Skin of body (tissue), 2 donors: ENCODE data around the gene SFT2D2. TPM values are rescaled to one million over a fixed set of nuclear protein-coding genes. Genes with fewer than 3 reads are reported as not detected.
"Not testable (repeated sequence)": the region's sequence is repeated elsewhere in the genome, so short reads cannot be mapped to it uniquely, and the experiment has no call there.

Source experiments
- DNase-seq: peaks from one replicate; lab custom pipeline; 2025; lab: John Stamatoyannopoulos, UW
- total RNA-seq: library from RNA; depleted of rRNA; stranded (reverse); fragments of >200 nt; gene quantifications from one replicate; pipeline ENCODE4 v1.2.3, GENCODE V29; 2014

SFT2D2 gene
- total RNA-seq, result 32.8 TPM

- DNase-seq, result peak; percentile 39
Measured at GRCh38 chr1:168225476-168226190, at the start of gene SFT2D2. SFT2D2 (plus strand) TSS chr1:168226004; CDS start chr1:168226080, 76 bp downstream.

DNA sequence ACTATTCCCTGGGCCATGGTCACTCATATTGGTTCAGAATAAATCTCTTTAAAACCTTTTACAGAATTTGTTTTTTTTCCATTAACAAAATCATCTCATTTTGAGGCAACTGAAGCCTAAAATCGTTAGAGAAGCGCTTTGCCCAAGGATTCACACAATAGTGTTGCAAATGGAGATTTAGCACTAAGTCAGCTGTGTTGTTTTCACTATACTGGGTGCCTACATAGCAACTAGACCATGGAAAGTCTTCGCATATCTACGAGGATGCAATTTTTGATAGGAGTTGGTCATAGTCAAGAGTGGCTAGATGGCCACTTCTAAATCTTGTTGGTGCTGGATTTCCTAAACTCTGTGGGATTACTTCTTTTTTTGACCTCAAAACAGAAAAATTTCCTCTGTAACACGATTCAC, 47.6 kb upstream of the SFT2D2 start:
- DNase-seq, result no peak

DNA sequence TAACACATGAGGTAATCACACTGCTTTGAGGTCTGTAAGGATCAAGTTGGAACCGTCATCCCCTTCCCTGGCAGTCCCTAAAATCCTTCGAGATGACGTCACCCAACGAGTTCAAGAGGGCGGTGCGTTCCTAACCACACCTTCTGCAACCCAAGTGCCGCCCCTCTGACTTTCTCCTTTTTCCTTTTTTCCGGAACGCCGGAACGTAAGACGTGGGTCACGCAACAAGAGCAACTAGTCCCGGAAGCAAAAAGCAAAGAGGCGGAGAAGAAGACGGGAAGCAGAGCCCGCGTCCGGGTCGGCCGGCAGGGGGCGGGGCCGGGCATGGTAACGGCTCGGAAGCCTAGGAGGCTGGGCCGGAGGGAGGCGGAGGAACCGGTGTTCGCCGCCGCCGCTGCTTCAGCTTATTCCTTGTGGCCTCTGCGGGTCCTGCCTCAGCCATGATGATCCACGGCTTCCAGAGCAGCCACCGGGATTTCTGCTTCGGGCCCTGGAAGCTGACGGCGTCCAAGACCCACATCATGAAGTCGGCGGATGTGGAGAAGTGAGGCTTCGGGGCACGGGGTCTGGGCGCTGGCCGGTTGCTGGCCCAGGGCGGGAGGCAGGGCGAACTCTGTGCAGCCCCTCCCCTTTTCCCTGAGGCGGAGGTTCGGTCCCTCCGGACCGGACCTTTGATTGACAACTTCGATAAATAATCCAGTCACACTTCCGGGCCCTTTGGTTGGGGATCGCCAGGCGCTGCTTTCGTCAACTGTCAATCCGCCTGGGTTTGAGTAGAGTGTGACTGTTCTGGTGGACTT, 47.0 kb upstream of the SFT2D2 start, which contains the start of gene TIPRL:
TSS of gene TIPRL (plus strand) at position 325 of the 800 bp plus-strand sequence. CDS start at position 441, 116 bp downstream.
- DNase-seq, result peak; percentile 98

DNA sequence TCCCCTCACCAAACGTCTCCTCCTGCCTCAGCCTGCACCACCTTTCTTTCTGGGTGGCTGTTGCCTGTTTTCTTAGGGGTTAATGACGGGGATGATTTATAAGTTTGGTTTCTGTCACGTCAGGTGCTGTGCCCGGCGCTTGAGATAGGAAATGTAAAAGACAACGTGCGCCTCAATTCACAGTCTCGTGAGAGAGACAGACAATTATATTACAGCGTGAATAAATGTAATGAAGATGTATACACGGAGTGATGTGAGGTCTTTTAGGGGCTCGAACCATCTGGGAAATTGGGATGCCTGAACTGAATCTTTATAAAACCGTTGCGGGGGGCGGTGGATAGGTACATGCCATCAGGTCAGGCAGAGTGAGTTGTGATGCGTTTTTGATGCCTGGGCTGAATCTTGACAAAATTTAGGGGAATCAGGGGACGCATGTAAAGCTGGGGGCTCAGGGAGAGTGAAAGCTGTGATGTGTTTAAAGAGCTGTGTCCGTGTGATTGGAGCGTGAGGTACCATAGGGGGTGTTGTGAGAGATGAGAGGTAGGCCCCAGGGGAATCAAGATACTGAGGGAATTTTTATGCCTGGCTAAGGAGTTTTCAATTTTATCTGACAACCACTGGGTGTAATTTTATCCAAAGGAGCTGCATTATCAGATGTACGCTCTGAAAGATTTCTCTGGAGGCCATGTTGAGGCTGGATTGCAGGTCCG, 46.2 kb upstream of the SFT2D2 start:
- DNase-seq, result no peak

DNA sequence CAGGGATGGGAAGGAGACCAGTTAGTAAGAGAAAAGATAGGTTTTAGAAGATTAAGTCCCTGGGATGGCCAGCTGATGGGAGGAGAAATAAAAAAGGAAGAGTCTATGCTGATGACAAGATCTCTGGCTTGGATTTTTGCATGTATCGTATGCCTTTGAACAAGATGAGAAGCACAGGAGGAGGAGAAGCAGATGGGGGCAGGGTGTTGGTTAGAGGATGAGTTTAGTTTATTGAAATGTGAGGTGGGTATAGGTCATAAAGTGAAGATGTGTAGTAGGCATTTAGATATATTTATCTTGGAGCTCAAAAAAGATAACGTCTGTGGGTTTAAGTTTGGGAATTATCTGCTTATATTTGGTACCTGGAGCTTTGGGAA, 45.7 kb upstream of the SFT2D2 start:
- DNase-seq, result no peak

DNA sequence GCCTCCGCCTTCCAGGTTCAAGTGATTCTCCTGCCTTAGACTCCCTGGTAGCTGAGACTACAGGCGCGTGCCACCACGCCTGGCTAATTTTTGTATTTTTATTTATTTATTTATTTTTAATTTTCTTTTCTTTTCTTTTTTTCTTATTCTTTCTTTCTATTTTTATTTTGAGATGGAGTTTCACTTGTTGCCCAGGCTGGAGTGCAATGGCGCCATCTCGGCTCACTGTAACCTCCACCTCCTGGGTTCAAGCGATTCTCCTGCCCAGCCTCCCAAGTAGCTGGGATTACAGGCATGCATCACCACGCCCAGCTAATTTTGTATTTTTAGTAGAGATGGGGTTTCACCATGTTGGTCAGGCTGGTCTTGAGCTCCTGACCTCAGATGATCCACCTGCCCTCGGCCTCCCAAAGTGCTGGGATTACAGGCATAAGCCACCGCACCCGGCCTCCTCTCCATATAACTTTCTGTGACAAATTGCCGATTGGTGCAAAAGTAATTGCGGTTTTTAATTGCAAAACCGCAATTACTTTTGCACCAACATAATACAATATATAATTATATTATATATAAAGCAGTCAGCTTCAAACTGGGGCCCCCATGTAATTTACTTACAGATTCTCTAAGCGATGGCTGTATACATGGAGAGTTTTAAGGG, 44.6 kb upstream of the SFT2D2 start:
- not testable (repeated sequence) for DNase-seq

- DNase-seq, result no peak
Measured at GRCh38 chr1:168187177-168187576, 38.6 kb upstream of the SFT2D2 start.

DNA sequence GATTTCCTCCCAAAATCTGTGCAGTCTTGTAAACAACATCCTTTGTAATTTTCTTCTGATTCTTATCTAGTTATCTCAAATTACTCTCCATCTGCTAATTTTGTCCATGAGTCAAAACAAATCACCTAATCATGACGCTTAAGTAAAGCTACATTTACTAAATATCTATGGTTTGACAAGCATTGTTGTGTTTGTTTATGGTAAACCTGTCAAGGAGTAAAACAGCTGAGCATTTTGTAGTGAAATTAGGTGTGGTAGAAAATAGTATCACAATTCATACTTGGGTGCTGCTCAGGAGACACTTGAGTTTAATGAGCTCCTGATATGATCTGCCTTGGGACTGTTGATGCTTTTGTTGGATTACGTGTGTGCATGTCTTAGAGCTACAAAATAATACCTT, 35.4 kb upstream of the SFT2D2 start:
- no peak for DNase-seq

GRCh38 chr1:168195199-168196135, 30.3 kb upstream of the SFT2D2 start:
- DNase-seq, result no peak

DNA sequence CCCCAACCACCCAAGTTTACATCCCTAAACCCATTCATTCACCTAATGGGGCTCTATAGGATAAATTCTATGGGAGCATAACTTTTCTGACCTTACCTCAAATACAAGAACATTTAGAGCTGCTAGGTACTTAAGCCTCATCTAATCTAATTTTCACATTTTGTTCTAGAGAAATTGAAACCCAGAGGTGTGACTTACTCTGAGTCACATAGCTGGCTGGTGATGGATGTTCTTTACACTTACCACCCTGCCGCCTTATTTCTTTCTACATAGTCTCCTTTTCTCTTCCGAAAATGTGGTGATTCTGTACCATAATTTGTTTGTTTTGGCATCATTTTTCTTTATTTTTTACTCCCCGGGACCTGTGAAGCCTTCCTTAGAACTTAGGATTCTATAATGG, 26.7 kb upstream of the SFT2D2 start:
- DNase-seq, result no peak

GRCh38 chr1:168202941-168203654, 22.7 kb upstream of the SFT2D2 start:
- DNase-seq, result peak; percentile 39

DNA sequence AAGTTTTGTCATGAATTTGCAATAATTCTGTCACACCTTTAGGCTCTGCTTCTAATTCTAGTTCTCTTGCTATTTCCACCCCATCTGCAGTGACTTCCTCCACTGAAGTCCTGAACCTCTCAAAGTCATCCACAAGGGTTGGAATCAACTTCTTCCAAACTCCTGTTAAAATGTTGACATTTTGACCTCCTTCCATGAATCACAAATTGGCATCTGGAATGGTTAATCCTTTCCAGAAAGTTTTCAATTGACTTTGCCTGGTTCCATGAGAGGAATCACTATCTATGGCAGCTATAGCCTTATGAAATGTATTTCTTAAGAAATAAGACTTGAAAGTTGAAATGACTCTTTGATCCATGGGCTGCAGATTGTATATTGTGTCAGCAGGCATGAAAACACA, 19.7 kb upstream of the SFT2D2 start:
- DNase-seq, result no peak

DNA sequence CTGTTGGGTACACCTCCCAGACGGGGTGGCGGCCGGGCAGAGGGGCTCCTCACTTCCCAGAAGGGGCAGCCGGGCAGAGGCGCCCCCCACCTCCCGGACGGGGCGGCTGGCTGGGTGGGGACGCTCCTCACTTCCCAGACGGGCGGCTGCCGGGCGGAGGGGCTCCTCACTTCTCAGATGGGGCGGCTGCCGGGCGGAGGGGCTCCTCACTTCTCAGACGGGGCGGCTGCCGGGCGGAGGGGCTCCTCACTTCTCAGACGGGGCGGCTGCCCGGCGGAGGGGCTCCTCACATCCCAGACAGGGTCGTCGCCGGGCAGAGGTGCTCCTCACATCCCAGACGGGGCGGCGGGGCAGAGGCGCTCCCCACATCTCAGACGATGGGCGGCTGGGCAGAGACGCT, 18.1 kb upstream of the SFT2D2 start:
- not testable (repeated sequence) for DNase-seq

GRCh38 chr1:168210312-168210711, 15.5 kb upstream of the SFT2D2 start:
- no peak for DNase-seq

DNA sequence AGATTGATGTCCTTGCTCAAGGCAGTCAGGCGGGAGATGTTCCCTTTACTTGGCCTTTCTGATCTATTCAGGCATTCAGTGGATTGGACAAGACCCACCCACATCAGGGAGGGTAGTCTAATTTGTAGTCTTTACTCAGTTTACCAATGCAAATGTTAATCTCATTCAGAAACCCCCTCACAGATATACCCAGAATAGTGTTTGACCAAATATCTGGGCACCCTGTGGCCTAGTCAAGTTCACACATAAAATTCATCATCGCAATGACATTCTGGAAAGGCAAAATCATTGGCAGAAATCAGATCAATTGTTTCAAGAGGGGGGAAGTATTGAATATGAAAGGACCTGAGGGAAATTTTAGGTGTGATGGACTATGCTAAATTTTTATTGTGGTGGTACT, 12.5 kb upstream of the SFT2D2 start:
- no peak for DNase-seq

GRCh38 chr1:168216171-168216570, 9.6 kb upstream of the SFT2D2 start:
- DNase-seq, result no peak

GRCh38 chr1:168217664-168218063, 8.1 kb upstream of the SFT2D2 start:
- DNase-seq, result no peak

DNA sequence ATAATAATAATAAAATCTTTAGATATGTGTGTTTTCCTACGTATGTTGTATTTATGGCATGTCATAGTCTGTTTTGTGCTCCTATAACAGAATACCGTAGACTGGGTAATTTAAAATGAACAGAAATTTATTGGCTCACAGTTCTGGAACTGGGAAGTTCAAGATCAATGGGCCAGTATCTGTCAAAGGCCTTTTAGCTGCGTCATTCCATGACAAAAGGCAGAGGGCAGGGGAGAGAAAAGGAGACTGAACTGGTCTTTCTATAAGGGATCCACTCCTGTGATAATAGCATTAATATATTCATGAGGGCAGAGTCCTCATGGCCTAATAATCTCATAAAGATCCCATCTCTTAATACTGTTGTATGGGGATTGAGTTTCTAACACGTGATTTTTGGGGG, 7.1 kb upstream of the SFT2D2 start:
- DNase-seq, result no peak

GRCh38 chr1:168220470-168220871, 5.3 kb upstream of the SFT2D2 start:
- DNase-seq, result no peak

- DNase-seq, result no peak
Measured at GRCh38 chr1:168221275-168221674, 4.5 kb upstream of the SFT2D2 start.
